Cerebellar cortex (tissue), 1 donor: ENCODE data around the gene PPAT.
"Not testable (repeated sequence)": the region's sequence is repeated elsewhere in the genome, so short reads cannot be mapped to it uniquely, and the experiment has no call there.

Experiments
- DNase-seq: peaks from one replicate; pipeline ENCODE4 v3.0.0-alpha.2; 2015; ENCODE audit warnings: low spot score

PPAT gene

GRCh38 chr4:56435140-56435926 lies at the start of gene PPAT:
Gene PPAT (minus strand): TSS chr4:56435615. CDS start chr4:56435477, 138 bp downstream.
- peak; percentile 98 for DNase-seq

GRCh38 chr4:56480691-56481090 lies 45.3 kb upstream of the PPAT start:
- DNase-seq, result no peak

- no peak for DNase-seq
Observed at GRCh38 chr4:56477192-56477702, 41.8 kb upstream of the PPAT start.

- no peak for DNase-seq
Observed at GRCh38 chr4:56475917-56476316, 40.5 kb upstream of the PPAT start.

- no peak for DNase-seq
Observed at GRCh38 chr4:56469489-56470210, 34.2 kb upstream of the PPAT start.

GRCh38 chr4:56468097-56468422 lies 32.6 kb upstream of the PPAT start:
- DNase-seq, result peak; percentile 70

GRCh38 chr4:56467284-56468096 lies 32.1 kb upstream of the PPAT start, which contains the start of gene SRP72:
Gene SRP72 (plus strand): TSS chr4:56467617. CDS start chr4:56467636, 19 bp downstream.
- DNase-seq, result peak; percentile 93

GRCh38 chr4:56466910-56467283 lies 31.5 kb upstream of the PPAT start:
- DNase-seq, result peak; percentile 30

GRCh38 chr4:56466296-56466761 lies 30.9 kb upstream of the PPAT start:
- not testable (repeated sequence) for DNase-seq

- DNase-seq, result no peak
Observed at GRCh38 chr4:56465599-56466295, 30.3 kb upstream of the PPAT start.

- DNase-seq, result no peak
Observed at GRCh38 chr4:56464581-56464980, 29.2 kb upstream of the PPAT start.

GRCh38 chr4:56463711-56464110 lies 28.3 kb upstream of the PPAT start:
- DNase-seq, result no peak

- DNase-seq, result no peak
Observed at GRCh38 chr4:56462157-56462556, 26.7 kb upstream of the PPAT start.

GRCh38 chr4:56460085-56460484 lies 24.7 kb upstream of the PPAT start:
- DNase-seq, result no peak

- DNase-seq, result no peak
Observed at GRCh38 chr4:56450342-56450741, 14.9 kb upstream of the PPAT start.

- DNase-seq, result not testable (repeated sequence)
Observed at GRCh38 chr4:56449475-56449874, 14.1 kb upstream of the PPAT start.

GRCh38 chr4:56448301-56448700 lies 12.9 kb upstream of the PPAT start:
- DNase-seq, result no peak

GRCh38 chr4:56445699-56446098 lies 10.3 kb upstream of the PPAT start:
- DNase-seq, result no peak

- no peak for DNase-seq
Observed at GRCh38 chr4:56444719-56445118, 9.3 kb upstream of the PPAT start.

- no peak for DNase-seq
Observed at GRCh38 chr4:56440983-56441382, 5.6 kb upstream of the PPAT start.

GRCh38 chr4:56438766-56439165 lies 3.4 kb upstream of the PPAT start:
- no peak for DNase-seq
